Stimulated activated naive CD8-positive, alpha-beta T cell treated with anti-CD3 and anti-CD28 coated beads, Interleukin-15, Interleukin-2, amounts not matched to agents 100 U/mL and 50 U/mL, for 24 hours (primary cell): ENCODE data around the gene TADA1.

Experiments used
- ATAC-seq: fragments of 150-1000 bp; cut with Tn5 transposase; one replicate; pipeline ENCODE4 v1.10.0; 2021
- DNase-seq: peaks from one replicate; pipeline ENCODE4 v3.0.0; 2021

Gene TADA1, protein sequence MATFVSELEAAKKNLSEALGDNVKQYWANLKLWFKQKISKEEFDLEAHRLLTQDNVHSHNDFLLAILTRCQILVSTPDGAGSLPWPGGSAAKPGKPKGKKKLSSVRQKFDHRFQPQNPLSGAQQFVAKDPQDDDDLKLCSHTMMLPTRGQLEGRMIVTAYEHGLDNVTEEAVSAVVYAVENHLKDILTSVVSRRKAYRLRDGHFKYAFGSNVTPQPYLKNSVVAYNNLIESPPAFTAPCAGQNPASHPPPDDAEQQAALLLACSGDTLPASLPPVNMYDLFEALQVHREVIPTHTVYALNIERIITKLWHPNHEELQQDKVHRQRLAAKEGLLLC

DNA sequence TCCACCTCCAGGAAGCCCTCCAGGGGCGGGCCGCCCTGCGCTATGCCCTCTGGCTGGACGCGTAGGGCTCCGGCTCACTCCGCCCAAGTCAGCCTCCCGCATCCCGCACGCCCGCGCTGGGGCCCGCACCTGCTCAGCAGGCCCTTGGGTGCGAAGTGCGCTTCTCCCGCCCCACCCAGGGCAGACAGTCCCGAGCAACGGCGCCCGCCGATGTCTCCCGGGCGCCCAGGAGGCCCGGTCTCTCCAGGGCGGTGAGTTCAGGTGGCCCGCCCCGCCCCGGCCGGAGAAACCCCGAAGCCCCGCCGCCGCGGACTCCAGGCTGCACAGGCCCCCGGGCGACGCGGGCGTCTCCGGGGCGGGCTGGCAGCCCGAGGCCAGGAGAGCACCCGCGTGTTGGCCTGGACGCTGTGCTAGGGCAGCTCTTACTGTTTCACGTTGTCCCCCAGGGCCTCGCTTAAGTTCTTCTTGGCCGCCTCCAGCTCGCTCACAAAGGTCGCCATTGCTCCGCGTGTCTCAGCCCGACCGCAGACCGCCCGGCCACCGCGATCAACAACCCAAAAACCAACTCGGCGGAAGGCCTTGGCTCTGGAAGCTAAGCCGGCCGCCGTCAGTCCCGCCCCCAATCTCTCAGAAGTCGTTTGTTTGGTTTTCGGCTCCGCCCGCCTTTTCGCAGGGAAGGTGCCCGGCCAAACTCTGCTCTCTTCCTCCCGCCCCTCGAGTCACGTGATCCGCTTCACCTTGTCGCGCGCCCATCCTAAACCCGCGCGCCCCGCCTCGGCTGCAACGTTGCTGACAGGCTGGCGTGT, at the start of gene TADA1:
Gene TADA1 (minus strand): TSS at position 531 of the 806 bp plus-strand sequence. CDS start 31 bp downstream, at position 500.
- ATAC-seq: peak; percentile 94

DNA sequence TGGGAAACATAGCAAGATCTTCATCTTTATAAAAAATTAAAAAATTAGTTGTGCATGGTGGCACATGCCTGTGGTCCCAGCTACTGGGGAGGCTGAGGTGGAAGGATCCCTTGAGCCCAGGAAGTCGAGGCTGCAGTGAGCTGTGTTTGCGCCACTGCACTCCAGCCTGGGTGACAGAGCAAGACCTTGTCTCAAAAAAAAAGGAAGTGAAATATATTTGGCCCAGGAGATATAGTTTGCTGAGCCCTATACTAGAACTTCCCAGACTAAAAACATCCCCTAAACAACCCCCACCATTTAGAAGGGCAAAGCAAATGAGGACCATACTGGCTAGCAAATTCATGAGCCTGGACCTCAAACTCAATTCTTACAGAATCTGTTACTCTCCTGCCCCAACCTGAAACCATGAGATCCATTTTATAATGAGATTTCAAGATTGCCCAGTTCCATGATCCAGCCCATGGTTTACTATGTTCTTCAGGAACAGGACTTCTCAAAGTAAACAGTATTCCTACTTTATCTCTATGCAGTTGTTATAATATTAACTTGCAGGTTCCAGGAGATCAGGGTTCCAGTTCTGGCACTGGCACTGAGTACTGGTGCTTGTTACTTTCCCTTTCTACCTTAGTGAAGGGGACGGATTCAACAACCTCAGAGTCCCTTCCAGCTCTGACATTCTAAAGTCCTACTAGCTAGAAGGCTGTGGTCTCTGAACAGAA, 48.9 kb upstream of the TADA1 start:
- DNase-seq: no peak
- no peak for ATAC-seq

More for the DNA sequence above, at the start of gene TADA1:
- DNase-seq: peak; percentile 98

DNA sequence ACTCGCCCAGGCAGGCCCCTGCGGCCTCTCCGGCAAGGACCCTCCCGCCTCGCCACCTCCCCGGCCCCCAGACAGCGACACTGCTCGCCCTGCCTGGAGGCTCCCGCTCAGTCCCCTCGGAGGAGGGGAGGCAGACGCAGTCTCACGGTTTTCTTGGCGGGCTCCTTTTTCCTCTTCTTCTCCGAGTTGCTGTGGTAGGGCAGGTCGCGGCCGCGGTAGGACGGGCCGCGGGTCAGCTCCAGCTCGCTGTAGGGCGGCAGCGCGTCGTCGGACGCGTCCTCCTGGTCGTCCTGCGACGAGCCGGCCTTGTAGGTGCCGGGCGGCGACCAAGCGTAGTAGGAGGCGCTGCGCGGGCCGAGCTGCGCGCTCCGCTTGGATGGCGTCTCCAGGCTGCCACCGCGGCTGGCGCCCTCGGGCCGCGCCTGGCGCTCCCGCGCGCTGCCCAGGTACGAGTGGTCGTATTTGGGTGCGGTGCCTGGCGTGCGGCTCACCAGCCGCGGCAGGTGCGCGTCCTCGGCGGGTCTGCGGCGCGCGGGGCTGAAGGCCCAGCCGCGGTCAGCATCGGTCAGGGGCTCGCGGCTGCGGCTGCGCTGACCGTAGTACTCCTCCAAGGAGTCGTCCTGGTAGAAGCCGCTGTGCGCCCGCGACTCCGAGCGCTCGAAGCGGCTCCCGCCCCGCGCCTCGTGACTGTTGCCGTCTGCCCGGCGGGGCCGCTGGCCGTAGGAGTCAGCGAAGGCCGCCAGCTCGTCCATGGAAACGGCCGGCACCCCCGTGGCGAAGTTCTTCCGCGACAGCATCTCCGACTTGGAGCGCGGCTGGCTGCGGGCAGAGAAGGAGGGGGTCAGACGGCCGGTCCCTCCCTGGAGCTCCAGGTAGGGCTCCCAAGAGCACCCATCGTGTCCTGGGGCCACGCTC, 44.8 kb upstream of the TADA1 start:
- DNase-seq (peak; percentile 11), ATAC-seq (peak; percentile 40)

DNA sequence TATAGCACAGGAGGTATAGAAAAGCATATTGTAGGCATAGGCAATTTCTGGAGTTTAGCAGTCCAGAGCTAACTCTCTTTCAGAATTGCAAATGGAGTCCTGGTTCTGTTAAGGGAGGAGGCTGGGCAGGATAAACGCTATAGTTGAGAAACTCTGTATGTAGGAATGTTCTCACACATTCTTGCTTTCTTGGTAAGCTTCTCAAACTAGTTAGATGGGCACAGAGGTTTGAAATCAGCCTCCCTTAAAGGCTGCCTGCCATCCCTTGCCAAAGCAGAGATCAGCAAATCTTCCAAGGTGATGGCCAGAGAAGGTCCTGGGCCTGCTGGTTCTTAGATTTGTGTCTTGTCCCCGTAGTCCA, 42.9 kb upstream of the TADA1 start:
- ATAC-seq: no peak
- DNase-seq: no peak

DNA sequence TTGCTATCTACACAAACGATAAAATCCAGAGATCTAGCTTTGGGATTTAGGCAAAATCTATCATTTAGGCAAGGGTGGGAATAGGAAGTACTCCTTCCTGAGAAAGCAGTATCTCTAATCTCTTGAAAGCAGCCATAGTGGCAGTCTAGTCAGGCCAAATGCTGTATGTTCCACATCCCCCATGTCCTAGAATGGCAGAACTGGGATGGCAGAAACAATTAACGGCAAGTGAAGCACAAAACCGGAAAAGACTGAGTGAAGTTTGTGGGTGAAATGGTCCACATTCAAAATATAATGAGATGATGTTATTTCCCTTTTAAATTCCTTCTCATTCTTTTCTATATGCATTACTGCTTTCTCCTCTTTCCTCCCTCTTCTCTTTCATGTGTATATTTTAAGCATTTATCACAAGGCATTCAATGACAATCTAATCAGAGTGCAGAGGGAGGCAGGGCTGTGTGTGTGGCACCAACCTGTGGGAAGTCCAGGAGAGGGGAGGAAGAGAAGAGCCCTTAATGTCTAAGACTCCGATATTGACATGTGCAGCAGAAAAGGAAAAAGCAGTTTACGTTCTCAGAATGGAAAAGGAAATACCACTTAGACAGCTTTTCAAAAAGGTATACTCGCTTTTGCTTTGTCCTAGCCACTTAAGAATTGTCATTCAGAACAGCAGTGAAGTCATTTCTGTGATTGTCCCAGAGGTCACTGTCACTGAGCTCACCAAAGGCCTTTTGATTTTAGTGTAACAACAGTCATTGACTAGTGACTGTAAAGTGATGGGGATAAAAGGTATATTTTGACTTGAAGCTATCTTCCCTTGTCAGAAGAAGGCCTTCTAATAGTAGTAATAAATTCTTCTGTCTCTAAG, 42.3 kb upstream of the TADA1 start:
- DNase-seq (no peak), ATAC-seq (no peak)

DNA sequence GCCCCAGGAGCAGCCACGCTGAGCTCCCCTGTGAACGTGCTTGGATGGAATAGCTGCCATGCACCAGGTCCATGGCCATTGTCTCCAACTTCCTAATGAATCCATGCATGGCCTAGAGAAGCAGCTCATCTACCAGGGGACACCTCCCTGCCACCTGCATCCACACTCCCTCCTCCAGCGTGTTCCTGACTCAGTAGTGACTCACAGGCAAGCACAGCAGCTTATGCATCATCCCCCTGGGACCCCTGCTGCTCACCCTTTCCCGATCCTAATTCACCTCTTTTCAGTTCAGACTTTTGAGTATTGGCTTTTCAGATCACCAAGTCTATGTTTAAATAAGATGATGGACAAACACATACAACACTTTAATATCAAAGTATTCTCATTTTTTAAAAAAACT, 39.9 kb upstream of the TADA1 start:
- no peak for DNase-seq
- ATAC-seq: no peak

DNA sequence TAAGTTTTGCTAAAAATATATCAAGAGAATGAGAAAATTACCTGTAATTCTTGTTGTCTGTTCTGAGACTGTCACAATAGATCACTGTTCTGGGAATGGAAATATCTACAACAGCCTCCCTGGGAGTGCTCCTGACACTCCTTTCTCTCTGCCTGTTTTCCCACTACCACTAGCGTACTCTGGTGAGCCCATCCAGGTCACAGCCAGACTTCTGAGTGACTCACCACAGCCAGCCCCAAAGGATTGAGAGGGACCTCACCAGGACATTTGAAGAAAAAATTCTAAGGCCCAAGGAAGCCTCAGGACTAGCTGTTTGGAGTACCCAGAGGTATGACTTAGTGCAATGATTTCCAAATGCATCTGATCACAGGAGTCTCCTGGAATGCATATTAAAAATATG, 39.0 kb upstream of the TADA1 start:
- DNase-seq (no peak), ATAC-seq (no peak)

DNA sequence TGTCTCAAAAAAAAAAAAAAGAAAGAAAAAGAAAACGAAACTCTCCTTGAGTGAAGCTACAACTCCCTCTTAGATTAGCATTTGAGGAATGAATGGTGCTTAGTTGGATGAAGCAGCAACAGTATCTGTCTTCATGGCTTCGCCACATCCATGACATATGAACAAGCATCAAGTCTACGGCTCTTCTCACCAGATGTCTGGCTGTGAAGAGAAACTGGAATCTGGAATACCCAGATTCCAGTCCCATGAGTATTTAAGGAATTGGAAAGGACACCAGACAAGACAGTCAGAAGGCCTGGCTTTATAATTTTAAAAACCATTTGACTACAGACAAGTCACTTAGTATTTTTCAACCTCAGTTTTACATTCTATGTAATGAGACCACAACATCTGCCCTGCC, 38.0 kb upstream of the TADA1 start:
- no peak for DNase-seq
- ATAC-seq: no peak

DNA sequence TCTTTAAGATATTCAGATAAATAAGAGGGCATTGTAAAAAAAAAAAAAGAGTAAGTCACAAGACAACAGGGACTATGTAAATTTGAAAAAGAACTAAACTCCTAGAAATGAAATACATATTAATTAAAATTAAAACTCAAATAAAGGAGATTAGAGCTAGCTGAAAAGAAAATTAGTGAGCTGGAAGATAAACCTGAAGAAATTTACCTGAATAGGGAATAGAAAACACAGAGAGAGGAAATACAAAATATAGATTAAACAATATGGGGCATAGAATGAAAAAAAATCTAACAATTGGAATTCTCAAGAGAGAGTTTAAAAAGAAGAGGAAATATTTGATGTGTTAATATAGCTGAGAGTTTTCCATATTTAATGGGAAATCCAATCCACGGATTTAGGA, 35.6 kb upstream of the TADA1 start:
- ATAC-seq: no peak
- no peak for DNase-seq

DNA sequence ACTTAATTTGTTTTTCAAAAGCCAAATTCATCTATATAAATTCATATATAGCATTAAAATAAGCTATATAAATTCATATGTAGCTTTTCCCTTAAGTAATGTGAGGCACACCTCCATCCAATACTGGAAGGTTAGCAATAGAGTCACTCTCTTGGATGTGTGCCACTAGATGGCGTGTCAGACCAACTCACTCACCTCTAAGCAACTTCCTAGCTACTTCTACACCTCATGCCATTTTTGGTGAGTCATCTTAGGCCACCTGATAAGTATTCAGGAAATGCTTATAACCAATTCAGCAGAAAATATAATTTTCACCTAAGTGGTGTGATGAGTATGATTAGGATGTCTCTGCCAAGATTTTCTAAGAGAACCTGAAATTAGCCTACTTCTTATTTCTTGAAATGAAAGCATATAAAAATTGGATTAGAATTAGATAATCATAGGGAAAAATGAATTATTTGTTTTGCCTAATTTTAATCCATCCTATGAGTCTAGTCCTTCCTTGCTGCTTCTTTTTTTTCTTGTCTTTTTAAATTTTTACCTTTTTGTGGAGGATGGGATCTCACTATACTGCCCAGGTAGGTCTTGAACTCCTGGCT, 34.4 kb upstream of the TADA1 start:
- ATAC-seq: peak; percentile 97
- DNase-seq: peak; percentile 72

DNA sequence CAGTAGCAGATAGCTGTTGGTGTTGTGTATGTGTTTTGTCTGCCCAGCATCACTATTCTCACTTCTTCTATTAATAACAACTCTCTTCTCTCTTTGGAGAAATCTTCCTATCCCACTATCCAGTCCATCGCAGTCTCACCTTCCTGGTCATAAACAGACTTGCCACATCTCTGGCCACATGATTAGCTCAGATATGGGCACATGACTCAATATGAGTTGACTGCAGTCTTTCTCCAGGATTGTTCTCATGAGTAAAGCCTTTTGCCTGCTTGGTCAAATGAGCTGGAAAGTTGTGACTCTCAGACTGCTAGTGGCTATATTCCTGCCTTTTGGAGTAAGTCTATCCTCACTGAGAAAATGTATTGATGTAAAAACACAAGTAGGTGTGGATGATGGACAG, 32.9 kb upstream of the TADA1 start:
- ATAC-seq: no peak

DNA sequence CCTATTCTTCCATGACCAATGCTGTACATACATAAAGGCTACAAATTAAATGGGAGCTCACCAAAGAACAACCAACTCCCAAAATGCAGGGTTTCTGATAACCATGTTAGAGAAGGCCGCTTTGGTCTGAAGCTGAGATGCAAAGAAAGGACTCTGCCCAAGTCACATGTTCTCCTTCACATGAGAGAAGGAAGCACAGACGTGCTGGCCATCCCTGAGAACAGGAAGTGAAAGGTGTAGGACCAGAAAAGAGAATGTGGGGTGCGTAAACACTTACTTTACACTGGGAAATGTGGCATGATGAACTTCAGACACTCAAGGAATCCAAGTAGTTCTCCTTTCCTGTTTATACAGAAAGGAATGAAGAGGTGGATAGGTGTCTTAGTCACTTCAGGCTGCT, 31.7 kb upstream of the TADA1 start:
- ATAC-seq (no peak), DNase-seq (no peak)

More for the DNA sequence above, 32.9 kb upstream of the TADA1 start:
- DNase-seq: no peak

DNA sequence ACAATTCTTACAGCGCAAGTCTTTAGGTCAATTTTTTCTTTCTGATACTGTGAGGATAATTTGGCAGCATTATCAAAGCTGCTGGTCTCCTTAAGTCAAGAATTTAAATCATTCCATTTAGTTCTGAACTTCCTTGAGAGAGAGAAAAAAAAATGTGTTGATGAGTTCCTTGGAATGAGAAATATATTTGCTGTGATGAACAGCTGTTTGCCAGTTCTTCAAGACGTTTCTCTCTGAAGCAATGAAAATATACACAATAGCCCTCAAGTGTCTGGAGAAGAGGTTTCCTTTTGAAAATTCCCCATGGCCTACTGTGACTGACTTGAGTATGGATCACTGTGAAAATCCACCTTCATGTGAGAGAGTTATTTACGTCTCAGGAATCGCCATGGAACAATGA, 31.0 kb upstream of the TADA1 start:
- DNase-seq (no peak), ATAC-seq (no peak)

DNA sequence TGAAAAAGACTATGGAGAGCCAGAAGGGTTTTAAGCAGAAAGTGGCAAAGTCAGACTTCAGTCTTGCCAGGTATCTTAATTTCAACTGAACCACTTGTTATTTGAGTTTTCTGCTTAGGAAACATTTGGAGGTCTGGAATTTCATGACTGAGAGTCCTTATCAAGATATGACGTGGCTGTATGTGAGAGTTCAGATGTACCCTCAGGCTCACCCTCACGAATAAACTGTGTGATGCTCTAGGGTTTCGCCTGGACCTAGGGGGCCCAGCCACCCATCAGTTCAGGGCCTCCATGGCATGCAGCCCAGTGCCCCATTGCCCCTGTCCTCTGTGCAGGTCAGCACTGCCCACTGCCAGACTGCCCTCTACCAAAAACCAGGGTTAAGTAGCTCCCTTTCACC, 30.6 kb upstream of the TADA1 start:
- ATAC-seq (no peak), DNase-seq (no peak)

DNA sequence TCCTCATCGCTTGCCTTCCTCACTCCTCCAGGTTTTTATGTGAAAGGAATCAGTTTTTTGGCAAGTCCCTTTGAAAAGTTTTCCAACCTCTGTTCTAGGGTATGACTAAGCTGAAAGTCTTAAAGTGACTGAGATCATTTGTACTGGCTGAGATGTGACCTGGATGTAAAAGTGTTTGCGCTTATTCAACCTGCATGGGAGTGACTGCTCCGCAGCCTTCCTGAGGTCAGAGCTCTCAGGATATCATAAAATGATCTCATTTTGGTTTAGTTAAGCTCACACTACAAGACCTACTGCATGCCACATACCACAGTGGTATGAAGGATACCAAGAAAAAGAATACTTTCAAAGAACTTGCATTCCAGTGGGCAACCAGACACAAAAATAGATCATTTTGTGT, 29.8 kb upstream of the TADA1 start:
- ATAC-seq (peak; percentile 60), DNase-seq (no peak)

DNA sequence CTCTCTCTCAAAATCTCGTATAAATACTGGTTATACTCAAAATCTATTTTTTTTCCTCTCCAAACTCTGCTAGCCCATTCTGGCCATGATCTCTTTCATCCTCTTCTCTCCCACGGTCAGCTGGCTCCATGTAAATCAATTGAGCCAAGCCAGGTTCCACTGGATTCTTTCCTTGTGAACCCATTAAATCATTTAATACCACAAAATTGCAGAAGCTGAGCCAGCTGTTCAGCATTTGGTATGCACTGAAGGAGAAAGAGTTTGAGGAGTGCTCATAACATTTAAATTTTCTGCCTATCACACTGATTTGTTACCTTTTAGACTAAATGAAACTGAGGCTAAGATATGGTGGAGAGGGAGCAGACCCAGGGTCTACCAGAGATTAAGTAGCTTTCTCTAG, 29.1 kb upstream of the TADA1 start:
- ATAC-seq (no peak), DNase-seq (no peak)

DNA sequence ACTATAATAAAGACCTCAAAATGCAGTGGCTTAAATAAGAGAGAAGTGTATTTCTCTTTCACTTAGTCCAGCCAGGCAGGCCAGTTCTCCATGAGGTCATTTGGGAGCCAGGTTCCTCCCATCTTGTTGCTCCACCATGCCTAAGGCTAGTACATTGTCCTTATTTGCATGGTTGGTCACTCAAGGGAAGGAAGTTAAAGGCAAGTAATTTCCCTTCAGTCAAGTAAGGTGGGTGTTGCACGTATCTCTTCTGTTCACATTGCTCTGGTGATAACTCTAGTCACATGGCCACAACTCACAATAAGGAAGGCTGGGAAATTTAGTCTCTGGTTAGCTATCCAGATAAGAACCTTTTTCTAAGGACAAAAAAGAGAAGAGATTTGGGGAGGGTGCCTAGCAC, 27.2 kb upstream of the TADA1 start:
- ATAC-seq: no peak

DNA sequence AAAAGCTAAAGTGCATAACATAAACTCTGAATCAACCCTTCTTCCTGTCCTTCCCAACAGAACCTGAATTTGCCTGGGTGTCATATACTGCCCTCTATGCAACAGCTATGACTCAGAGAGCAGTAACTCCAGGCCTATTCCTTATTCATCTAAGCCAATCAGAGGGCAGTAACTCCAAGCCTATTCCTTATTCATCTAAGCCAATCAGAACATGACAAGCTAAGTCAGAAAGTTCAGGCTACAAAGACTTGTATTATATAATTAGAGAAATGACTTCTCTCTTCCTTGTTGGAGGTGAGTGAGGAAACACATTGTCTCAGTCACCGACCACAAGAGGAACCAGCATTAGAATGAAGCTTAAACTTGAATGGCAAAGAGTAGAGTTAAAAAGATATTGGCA, 26.2 kb upstream of the TADA1 start:
- ATAC-seq: no peak

More for the DNA sequence above, 27.2 kb upstream of the TADA1 start:
- DNase-seq: no peak

DNA sequence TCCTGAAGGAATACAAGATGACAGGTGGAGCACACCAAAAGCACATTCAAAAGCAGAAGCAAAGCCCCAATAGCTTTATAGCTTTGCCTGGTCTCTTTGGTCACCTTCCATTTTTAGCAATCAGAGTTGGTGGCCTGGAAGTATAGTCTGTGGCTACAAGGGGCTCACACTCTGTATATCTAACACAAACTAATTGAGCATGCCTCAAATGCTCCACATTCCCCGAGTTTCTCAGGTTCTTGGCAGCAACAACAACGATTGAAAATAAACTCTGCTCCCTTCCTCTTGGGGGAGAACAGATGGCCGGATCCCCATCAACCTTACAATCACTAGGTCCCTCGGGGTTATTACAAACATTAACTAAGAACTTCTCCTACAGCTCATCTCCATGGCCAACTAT, 24.9 kb upstream of the TADA1 start:
- ATAC-seq: no peak
- DNase-seq: no peak

More for the DNA sequence above, 26.2 kb upstream of the TADA1 start:
- no peak for DNase-seq

DNA sequence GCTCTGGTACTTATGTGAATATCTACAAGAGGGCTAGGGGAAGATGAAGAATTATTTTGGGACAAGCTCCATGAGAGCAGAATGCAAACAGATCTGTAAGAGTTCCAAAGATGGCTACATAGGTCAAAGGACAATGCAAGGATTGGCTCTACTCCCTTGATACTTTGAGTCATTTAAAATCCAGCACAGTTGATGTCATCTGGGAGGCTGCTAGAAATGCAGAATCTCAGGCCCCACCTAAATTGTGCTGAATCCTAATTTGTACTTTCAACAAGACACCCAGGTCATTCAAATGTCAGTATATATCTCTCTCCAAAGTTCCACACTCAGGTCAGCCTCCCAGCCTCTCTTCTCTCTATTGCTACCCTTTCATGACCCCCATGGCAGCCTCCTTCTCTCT, 23.7 kb upstream of the TADA1 start:
- DNase-seq: no peak
- ATAC-seq: no peak

DNA sequence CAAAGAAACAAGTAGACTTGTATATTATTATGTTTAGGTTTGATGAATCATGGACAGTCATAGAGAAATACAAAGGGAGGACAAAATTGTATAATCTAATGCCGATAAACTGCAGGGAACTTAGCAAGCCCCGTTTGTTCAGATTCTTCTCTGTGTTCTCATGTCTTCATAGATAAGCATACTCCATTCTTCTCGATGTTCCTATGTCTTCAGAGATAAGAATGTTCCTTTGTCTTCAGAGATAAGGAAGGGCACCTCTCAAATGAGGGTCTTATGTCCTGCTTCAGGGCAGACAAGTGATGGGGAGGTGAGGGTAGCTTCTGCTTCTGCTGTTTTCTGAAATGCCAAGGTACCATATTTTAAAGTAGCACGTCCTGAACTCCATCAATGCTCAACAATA, 19.7 kb upstream of the TADA1 start:
- DNase-seq (no peak), ATAC-seq (no peak)
